ENCODE results near the gene CYTH3.

GRCh38 chr7:6169805-6170520 is 102.5 kb downstream of the CYTH3 start:
- TF ChIP-seq CTCF (IDR thresholded peaks at IDR 0.05) (no peak), POLR2A (IDR thresholded peaks at IDR 0.05) (no peak)
